HT-29 (cell line): ENCODE data around the gene BRME1. TPM values are rescaled to one million over a fixed set of nuclear protein-coding genes. Genes with fewer than 3 reads are reported as not detected.

Source experiments
- small RNA-seq: library from RNA; depleted of rRNA; stranded (forward); fragments of <200 nt; gene quantifications from one replicate; pipeline ENCODE3, GENCODE V24; 2014
- total RNA-seq: library from RNA; depleted of rRNA; stranded (reverse); fragments of >200 nt; shearing (Covaris generic); gene quantifications from 2 replicates; pipeline ENCODE4 v1.2.3, GENCODE V29; 2014; rRNA removed

Gene BRME1
- total RNA-seq, 1 experiment from 2014 or later, result 2.2 TPM

Small RNA genes within 50 kb of the gene (small RNA-seq; reads per million reads assigned to genes)
- gene MIR181C (1.5 reads per million, percentile 55 among the genes with 10 or more reads in this experiment), gene MIR181D (1.7 reads per million, percentile 60 among the genes with 10 or more reads in this experiment)

Other genes starting within 250 kb of the BRME1 start
- 21.9 and 22.2 TPM in 2 replicates for gene MRI1, start 141.6 kb downstream of the BRME1 start, total RNA-seq
- 115 and 182 TPM in 2 replicates for gene C19orf53, start 131.7 kb downstream of the BRME1 start, total RNA-seq
- 4.3 and 4.4 TPM in 2 replicates for gene ZSWIM4, start 110.7 kb downstream of the BRME1 start, total RNA-seq
- not detected in 2 replicates for gene NANOS3, start 29.0 kb downstream of the BRME1 start, total RNA-seq
- 36.0 and 39.6 TPM in 2 replicates for gene CC2D1A, start 84 bp upstream of the BRME1 start, total RNA-seq
- gene PODNL1, start 32.3 kb upstream of the BRME1 start, total RNA-seq, result 0.34 and 1.1 TPM in 2 replicates
- gene DCAF15, start 46.4 kb upstream of the BRME1 start, total RNA-seq, result 46.6 and 47.2 TPM in 2 replicates
- gene RFX1, start 100.2 kb upstream of the BRME1 start, total RNA-seq, result 6.0 and 6.2 TPM in 2 replicates
- gene RLN3, start 122.0 kb upstream of the BRME1 start, total RNA-seq, result not detected in 2 replicates
- gene IL27RA, start 125.6 kb upstream of the BRME1 start, total RNA-seq, result 0.10 TPM in 1 of 2 replicates, not detected in the other
- gene PALM3, start 156.0 kb upstream of the BRME1 start, total RNA-seq, result 0.08 and 0.20 TPM in 2 replicates
- 0.37 and 0.74 TPM in 2 replicates for gene MISP3, start 166.7 kb upstream of the BRME1 start, total RNA-seq
- gene C19orf67, start 179.7 kb upstream of the BRME1 start, total RNA-seq, result not detected in 2 replicates
- gene SAMD1, start 184.6 kb upstream of the BRME1 start, total RNA-seq, result 71.7 and 89.0 TPM in 2 replicates
- 19.4 and 25.0 TPM in 2 replicates for gene PRKACA, start 211.6 kb upstream of the BRME1 start, total RNA-seq
- gene ASF1B, start 230.5 kb upstream of the BRME1 start, total RNA-seq, result 95.9 and 102 TPM in 2 replicates